ENCODE results near the gene EME1. TPM values are rescaled to one million over a fixed set of nuclear protein-coding genes. Genes with fewer than 3 reads are reported as not detected.

EME1 gene
- total and polyA plus RNA-seq, 2 of the 13 experiments (the other 11 are each of a cell fraction or from before 2014, with no cell fraction given), result 20.7 to 24.6 TPM

- TF ChIP-seq, protein P1, sequence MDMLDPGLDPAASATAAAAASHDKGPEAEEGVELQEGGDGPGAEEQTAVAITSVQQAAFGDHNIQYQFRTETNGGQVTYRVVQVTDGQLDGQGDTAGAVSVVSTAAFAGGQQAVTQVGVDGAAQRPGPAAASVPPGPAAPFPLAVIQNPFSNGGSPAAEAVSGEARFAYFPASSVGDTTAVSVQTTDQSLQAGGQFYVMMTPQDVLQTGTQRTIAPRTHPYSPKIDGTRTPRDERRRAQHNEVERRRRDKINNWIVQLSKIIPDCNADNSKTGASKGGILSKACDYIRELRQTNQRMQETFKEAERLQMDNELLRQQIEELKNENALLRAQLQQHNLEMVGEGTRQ (IDR thresholded peaks at IDR 0.05; ENCODE audit: low read depth, low read length), result peak; percentile 99
- TF ChIP-seq, protein P1 (CRISPR knock-in tag; IDR thresholded peaks at IDR 0.05; ENCODE audit: borderline replicate concordance), result peak; percentile 98
- TF ChIP-seq YEATS4 (CRISPR knock-in tag; IDR thresholded peaks at IDR 0.05; ENCODE audit: borderline replicate concordance) (peak; percentile 98), SMAD1 (CRISPR knock-in tag; IDR thresholded peaks at IDR 0.05; ENCODE audit: borderline replicate concordance, low read depth) (no peak; the same call in 1 of the 2 replicates), ZBTB1 (CRISPR knock-in tag; IDR thresholded peaks at IDR 0.05; ENCODE audit: borderline replicate concordance) (no peak), ZNF720 (CRISPR knock-in tag; IDR thresholded peaks at IDR 0.05) (0 out of 2 replicates have a peak, but pooled peaks have one; percentile 60), TBX2 (CRISPR knock-in tag; IDR thresholded peaks at IDR 0.05; ENCODE audit: borderline replicate concordance) (peak; percentile 97), KDM5B (CRISPR knock-in tag; IDR thresholded peaks at IDR 0.05; ENCODE audit: borderline replicate concordance) (peak; percentile 98), ZFP90 (CRISPR knock-in tag; IDR thresholded peaks at IDR 0.05; ENCODE audit: borderline replicate concordance) (peak; percentile 87), DR1 (CRISPR knock-in tag; IDR thresholded peaks at IDR 0.05) (peak; percentile 75), GTF3A (CRISPR knock-in tag; conservative IDR thresholded peaks at IDR 0.05) (peak; percentile 95), SOX5 (CRISPR knock-in tag; IDR thresholded peaks at IDR 0.05; ENCODE audit: borderline replicate concordance) (peak; percentile 48), PREB (CRISPR knock-in tag; IDR thresholded peaks at IDR 0.05) (0 out of 2 replicates have a peak, but pooled peaks have one; percentile 54), ZNF530 (CRISPR knock-in tag; IDR thresholded peaks at IDR 0.05; ENCODE audit: low read depth) (no peak), CC2D1A (CRISPR knock-in tag; IDR thresholded peaks at IDR 0.05) (peak; percentile 99), TBL1XR1 (IDR thresholded peaks at IDR 0.05; ENCODE audit: borderline replicate concordance, low read length, partially characterized antibody) (peak; percentile 69), ZNF616 (CRISPR knock-in tag; IDR thresholded peaks at IDR 0.05; ENCODE audit: low read depth) (peak; percentile 91), U2AF1 (optimal IDR thresholded peaks at IDR 0.05; ENCODE audit: low read depth, low read length) (peak; percentile 85), ZNF672 (CRISPR knock-in tag; IDR thresholded peaks at IDR 0.05) (no peak), NONO (IDR thresholded peaks at IDR 0.05) (no peak), NONO (CRISPR knock-in tag; conservative IDR thresholded peaks at IDR 0.05) (peak; percentile 98)
- TF ChIP-seq, protein P2, sequence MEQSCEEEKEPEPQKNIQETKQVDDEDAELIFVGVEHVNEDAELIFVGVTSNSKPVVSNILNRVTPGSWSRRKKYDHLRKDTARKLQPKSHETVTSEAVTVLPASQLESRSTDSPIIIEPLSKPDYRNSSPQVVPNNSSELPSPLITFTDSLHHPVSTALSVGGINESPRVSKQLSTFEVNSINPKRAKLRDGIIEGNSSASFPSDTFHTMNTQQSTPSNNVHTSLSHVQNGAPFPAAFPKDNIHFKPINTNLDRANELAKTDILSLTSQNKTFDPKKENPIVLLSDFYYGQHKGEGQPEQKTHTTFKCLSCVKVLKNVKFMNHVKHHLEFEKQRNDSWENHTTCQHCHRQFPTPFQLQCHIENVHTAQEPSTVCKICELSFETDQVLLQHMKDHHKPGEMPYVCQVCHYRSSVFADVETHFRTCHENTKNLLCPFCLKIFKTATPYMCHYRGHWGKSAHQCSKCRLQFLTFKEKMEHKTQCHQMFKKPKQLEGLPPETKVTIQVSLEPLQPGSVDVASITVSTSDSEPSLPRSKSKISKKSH (CRISPR knock-in tag; IDR thresholded peaks at IDR 0.05; ENCODE audit: borderline replicate concordance), result peak; percentile 99
- TF ChIP-seq, protein P3, sequence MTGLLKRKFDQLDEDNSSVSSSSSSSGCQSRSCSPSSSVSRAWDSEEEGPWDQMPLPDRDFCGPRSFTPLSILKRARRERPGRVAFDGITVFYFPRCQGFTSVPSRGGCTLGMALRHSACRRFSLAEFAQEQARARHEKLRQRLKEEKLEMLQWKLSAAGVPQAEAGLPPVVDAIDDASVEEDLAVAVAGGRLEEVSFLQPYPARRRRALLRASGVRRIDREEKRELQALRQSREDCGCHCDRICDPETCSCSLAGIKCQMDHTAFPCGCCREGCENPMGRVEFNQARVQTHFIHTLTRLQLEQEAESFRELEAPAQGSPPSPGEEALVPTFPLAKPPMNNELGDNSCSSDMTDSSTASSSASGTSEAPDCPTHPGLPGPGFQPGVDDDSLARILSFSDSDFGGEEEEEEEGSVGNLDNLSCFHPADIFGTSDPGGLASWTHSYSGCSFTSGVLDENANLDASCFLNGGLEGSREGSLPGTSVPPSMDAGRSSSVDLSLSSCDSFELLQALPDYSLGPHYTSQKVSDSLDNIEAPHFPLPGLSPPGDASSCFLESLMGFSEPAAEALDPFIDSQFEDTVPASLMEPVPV (CRISPR knock-in tag; IDR thresholded peaks at IDR 0.05), result peak; percentile 84
These were observed at the start of gene EME1, which contains the start of gene MRPL27 (continued) for GRCh38 chr17:50372758-50373556.
